ENCODE results near the gene ZMYND19. TPM values are rescaled to one million over a fixed set of nuclear protein-coding genes. Genes with fewer than 3 reads are reported as not detected.

The ZMYND19 gene
- total RNA-seq, 1 donor from 2014 or later, result 31.4 TPM

DNA sequence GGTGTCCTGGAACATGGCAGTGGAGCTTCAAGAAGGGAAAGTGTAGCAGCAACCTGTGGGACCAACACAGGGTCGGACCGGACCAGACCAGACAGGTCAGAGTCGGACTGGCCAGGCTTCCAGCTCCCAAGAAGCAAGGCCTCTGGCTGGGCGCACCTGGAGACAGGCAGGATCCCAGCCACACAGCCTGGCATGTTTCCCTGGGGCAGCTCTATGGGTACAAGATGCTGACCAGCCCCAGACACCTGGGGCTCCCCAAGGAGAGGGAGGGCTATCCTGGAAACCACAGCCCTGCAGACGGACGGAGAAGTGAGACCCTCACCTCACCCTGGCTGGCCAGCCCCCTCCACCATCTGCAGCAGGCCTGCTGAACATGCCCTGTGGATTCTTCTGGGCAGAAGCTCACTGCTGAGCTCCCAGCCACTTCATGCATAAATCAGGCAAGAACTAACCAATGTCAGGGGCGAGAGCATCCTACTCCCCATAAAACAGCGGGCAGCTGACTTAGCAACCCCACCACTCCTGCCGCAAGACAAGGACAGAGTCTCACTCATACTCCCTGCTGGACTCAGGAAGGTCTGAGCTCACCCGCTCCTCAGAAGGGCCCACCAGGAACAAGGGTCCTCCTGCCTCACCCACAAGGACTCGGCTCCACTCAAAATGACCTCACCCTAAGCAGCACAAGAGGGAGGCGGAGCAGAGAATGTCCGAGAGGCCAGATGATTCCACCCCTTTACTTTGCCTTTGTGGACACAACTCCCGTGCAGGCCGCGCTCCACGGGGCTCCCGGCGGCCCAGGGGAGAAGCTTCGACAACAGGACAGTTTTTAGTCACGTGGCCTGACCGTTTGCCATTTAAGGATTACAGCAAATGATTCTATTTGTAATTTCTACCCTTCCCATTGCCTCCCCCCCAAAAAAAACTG is 8.7 kb downstream of the ZMYND19 start:
- TF ChIP-seq, protein P1, sequence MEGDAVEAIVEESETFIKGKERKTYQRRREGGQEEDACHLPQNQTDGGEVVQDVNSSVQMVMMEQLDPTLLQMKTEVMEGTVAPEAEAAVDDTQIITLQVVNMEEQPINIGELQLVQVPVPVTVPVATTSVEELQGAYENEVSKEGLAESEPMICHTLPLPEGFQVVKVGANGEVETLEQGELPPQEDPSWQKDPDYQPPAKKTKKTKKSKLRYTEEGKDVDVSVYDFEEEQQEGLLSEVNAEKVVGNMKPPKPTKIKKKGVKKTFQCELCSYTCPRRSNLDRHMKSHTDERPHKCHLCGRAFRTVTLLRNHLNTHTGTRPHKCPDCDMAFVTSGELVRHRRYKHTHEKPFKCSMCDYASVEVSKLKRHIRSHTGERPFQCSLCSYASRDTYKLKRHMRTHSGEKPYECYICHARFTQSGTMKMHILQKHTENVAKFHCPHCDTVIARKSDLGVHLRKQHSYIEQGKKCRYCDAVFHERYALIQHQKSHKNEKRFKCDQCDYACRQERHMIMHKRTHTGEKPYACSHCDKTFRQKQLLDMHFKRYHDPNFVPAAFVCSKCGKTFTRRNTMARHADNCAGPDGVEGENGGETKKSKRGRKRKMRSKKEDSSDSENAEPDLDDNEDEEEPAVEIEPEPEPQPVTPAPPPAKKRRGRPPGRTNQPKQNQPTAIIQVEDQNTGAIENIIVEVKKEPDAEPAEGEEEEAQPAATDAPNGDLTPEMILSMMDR (IDR thresholded peaks at IDR 0.05), result no peak
- H3K4me1 Mint-ChIP-seq (ENCODE audit: unreplicated experiment), result peaks cover 22% of the 10 kb centered on the region
- H3K4me3 Mint-ChIP-seq (ENCODE audit: unreplicated experiment), result no peak overlapping the region
- H3K27ac Mint-ChIP-seq (ENCODE audit: unreplicated experiment), result no peak overlapping the region
- no peak for DNase-seq (ENCODE audit: extremely low spot score, unreplicated experiment)
- H3K36me3 Mint-ChIP-seq (ENCODE audit: unreplicated experiment), result peaks cover 18% of the 10 kb centered on the region
- no peaks in the 10 kb centered on the region for H3K9me3 Mint-ChIP-seq (ENCODE audit: unreplicated experiment)
- H3K27me3 Mint-ChIP-seq (ENCODE audit: unreplicated experiment), result no peaks in the 10 kb centered on the region

GRCh38 chr9:137580954-137581322 is 9.4 kb downstream of the ZMYND19 start:
- H3K4me1 Mint-ChIP-seq (ENCODE audit: unreplicated experiment), result peaks cover 22% of the 10 kb centered on the region
- H3K36me3 Mint-ChIP-seq (ENCODE audit: unreplicated experiment), result peaks cover 16% of the 10 kb centered on the region
- DNase-seq (ENCODE audit: extremely low spot score, unreplicated experiment), result no peak
- H3K9me3 Mint-ChIP-seq (ENCODE audit: unreplicated experiment), result no peaks in the 10 kb centered on the region
- no peak overlapping the region for H3K4me3 Mint-ChIP-seq (ENCODE audit: unreplicated experiment)
- TF ChIP-seq, protein P1 (IDR thresholded peaks at IDR 0.05), result no peak
- H3K27ac Mint-ChIP-seq (ENCODE audit: unreplicated experiment), result no peak overlapping the region
- H3K27me3 Mint-ChIP-seq (ENCODE audit: unreplicated experiment), result no peaks in the 10 kb centered on the region

- no peaks in the 10 kb centered on the region for H3K27me3 Mint-ChIP-seq (ENCODE audit: unreplicated experiment)
- DNase-seq (ENCODE audit: extremely low spot score, unreplicated experiment), result no peak
- peaks cover 21% of the 10 kb centered on the region for H3K36me3 Mint-ChIP-seq (ENCODE audit: unreplicated experiment)
- no peak overlapping the region for H3K27ac Mint-ChIP-seq (ENCODE audit: unreplicated experiment)
- TF ChIP-seq, protein P1 (IDR thresholded peaks at IDR 0.05), result no peak
- no peak overlapping the region for H3K4me3 Mint-ChIP-seq (ENCODE audit: unreplicated experiment)
- H3K4me1 Mint-ChIP-seq (ENCODE audit: unreplicated experiment), result peaks cover 28% of the 10 kb centered on the region
- H3K9me3 Mint-ChIP-seq (ENCODE audit: unreplicated experiment), result no peaks in the 10 kb centered on the region
These were observed 9.9 kb downstream of the ZMYND19 start for GRCh38 chr9:137580209-137580953.

DNA sequence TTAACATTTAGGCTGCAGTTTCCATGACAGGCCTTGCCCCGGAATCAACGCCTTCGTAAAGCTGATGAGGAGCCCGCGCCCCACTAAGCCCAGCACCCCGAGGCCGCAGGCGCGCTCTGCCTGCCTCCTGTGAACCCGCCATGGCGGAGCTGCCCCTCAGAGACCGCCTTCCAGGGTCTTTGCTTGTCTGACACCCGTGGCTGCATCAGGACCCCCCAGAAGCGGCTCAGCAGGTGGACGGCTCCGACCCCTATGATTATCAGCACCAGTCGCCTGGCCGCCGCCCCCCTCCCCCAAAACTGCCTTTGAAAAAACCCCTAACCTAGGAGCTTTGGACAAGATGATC is 11.1 kb downstream of the ZMYND19 start:
- TF ChIP-seq, protein P1 (IDR thresholded peaks at IDR 0.05), result no peak
- Mint-ChIP-seq H3K9me3 (ENCODE audit: unreplicated experiment) (no peaks in the 10 kb centered on the region), H3K4me1 (ENCODE audit: unreplicated experiment) (peaks cover 29% of the 10 kb centered on the region), H3K36me3 (ENCODE audit: unreplicated experiment) (peaks cover 27% of the 10 kb centered on the region), H3K27ac (ENCODE audit: unreplicated experiment) (peak overlapping the region; percentile 76), H3K4me3 (ENCODE audit: unreplicated experiment) (peak overlapping the region; percentile 79), H3K27me3 (ENCODE audit: unreplicated experiment) (no peaks in the 10 kb centered on the region)
- no peak for DNase-seq (ENCODE audit: extremely low spot score, unreplicated experiment)
